IMR-90 (cell line): ENCODE results near the gene PRSS56. TPM values are rescaled to one million over a fixed set of nuclear protein-coding genes. Genes with fewer than 3 reads are reported as not detected.

Source experiments
- ATAC-seq: fragments of 200-7000 bp; cut with Tn5 transposase; 2 replicates; pipeline ENCODE4 v1.9.1; 2020; ENCODE audit warnings: low read depth, mild to moderate bottlenecking, moderate library complexity
- BruUV-seq: library from RNA; stranded (reverse); fragments of 400-500 nt; replicated peaks from 2 replicates; lab custom pipeline; 2021; lab: Mats Ljungman, UMichigan
- CTCF ChIA-PET: fragments of 300-600 bp; formaldehyde crosslinking; extraction: SDS; loops from one replicate; lab custom pipeline; 2021; ENCODE audit warnings: antibody characterized with exemption; lab: Yijun Ruan, JAX
- POLR2A ChIA-PET: fragments of 300-600 bp; sonication (Branson Sonifier 250); formaldehyde crosslinking; loops from one replicate; lab custom pipeline; 2022; ENCODE audit warnings: antibody characterized with exemption; ENCODE audit not compliant: unreplicated experiment; lab: Charles Lee
- DNase-seq: peaks from one replicate; pipeline ENCODE4 v3.0.0; 2013
- H2AFZ ChIP-seq: replicated peaks from 2 replicates; pipeline ENCODE3; 2013; ENCODE audit warnings: low read length, mild to moderate bottlenecking; ENCODE audit not compliant: poor library complexity
- H2AK5ac ChIP-seq: 2 replicates; pipeline ENCODE4 v1.6.1; 2013; ENCODE audit warnings: low read depth, low read length, inconsistent platforms
- H2AK9ac ChIP-seq: replicated peaks from 2 replicates; pipeline ENCODE3; 2013; ENCODE audit warnings: mild to moderate bottlenecking, low read depth, low read length, moderate library complexity; ENCODE audit not compliant: poor library complexity
- H2BK120ac ChIP-seq: 2 replicates; pipeline ENCODE4 v1.6.1; 2013; ENCODE audit warnings: low read depth, low read length, inconsistent platforms
- H2BK15ac ChIP-seq: 3 replicates; pipeline ENCODE4 v1.6.1; 2013; ENCODE audit warnings: low read depth, low read length, inconsistent platforms
- H2BK20ac ChIP-seq: 2 replicates; pipeline ENCODE4 v1.6.1; 2013; ENCODE audit warnings: low read depth, mild to moderate bottlenecking, inconsistent platforms, low read length, moderate library complexity
- H2BK5ac ChIP-seq: 2 replicates; pipeline ENCODE4 v1.6.1; 2013; ENCODE audit warnings: mild to moderate bottlenecking, low read depth, low read length, inconsistent platforms; ENCODE audit not compliant: poor library complexity, severe bottlenecking
- H3K14ac ChIP-seq: replicated peaks from 2 replicates; pipeline ENCODE4 v1.6.1; 2013; ENCODE audit warnings: low read depth, low read length, inconsistent platforms
- H3K18ac ChIP-seq: 2 replicates; pipeline ENCODE4 v1.6.1; 2013; ENCODE audit warnings: low read depth, low read length, control low read depth
- H3K23ac ChIP-seq: 2 replicates; pipeline ENCODE4 v1.6.1; 2013; ENCODE audit warnings: low read depth, low read length, inconsistent platforms
- H3K27ac ChIP-seq: 2 replicates; pipeline ENCODE4 v1.5.1; 2013; ENCODE audit warnings: mild to moderate bottlenecking, control low read depth, low read length; ENCODE audit not compliant: insufficient read depth
- H3K27me3 ChIP-seq: 2 replicates; pipeline ENCODE4 v1.6.1; 2013; ENCODE audit warnings: low read length; ENCODE audit not compliant: control insufficient read depth, insufficient read depth
- H3K36me3 ChIP-seq: 2 replicates; pipeline ENCODE4 v1.6.1; 2013; ENCODE audit warnings: low read length, mixed read lengths; ENCODE audit not compliant: control insufficient read depth, insufficient read depth
- H3K4ac ChIP-seq: 2 replicates; pipeline ENCODE4 v1.6.1; 2013; ENCODE audit warnings: low read depth, low read length, inconsistent platforms
- H3K4me1 ChIP-seq: 2 replicates; pipeline ENCODE4 v1.6.1; 2013; ENCODE audit warnings: low read length, mixed read lengths; ENCODE audit not compliant: control insufficient read depth, insufficient read depth
- H3K4me2 ChIP-seq: 2 replicates; pipeline ENCODE4 v1.6.1; 2013; ENCODE audit warnings: low read depth, mild to moderate bottlenecking, control low read depth, low read length, moderate library complexity
- H3K4me3 ChIP-seq: 2 replicates; pipeline ENCODE4 v1.5.1; 2013; ENCODE audit warnings: low read depth, mild to moderate bottlenecking, control low read depth, low read length, moderate library complexity; ENCODE audit not compliant: insufficient read depth
- H3K56ac ChIP-seq: 2 replicates; pipeline ENCODE4 v1.6.1; 2013; ENCODE audit warnings: low read length, inconsistent platforms; ENCODE audit not compliant: insufficient read depth; ENCODE audit errors: extremely low read depth
- H3K79me1 ChIP-seq, 2 experiments: 2 replicates each; pipeline ENCODE4 v1.6.1; 2013; ENCODE audit warnings: low read length in 2 of 2, inconsistent platforms in 1 of 2, low read depth in 1 of 2
- H3K9ac ChIP-seq: 2 replicates; pipeline ENCODE4 v1.6.1; 2013; ENCODE audit warnings: low read depth, low read length, control low read depth
- H3K9me1 ChIP-seq: 2 replicates; pipeline ENCODE4 v1.6.1; 2013; ENCODE audit warnings: low read length, inconsistent platforms; ENCODE audit not compliant: insufficient read depth
- H3K9me3 ChIP-seq: 2 replicates; pipeline ENCODE4 v1.6.1; 2013; ENCODE audit warnings: low read length; ENCODE audit not compliant: control insufficient read depth, insufficient read depth
- H4K20me1 ChIP-seq: 2 replicates; pipeline ENCODE4 v1.6.1; 2013; ENCODE audit warnings: low read length, inconsistent platforms; ENCODE audit not compliant: insufficient read depth
- H4K5ac ChIP-seq: 2 replicates; pipeline ENCODE4 v1.6.1; 2013; ENCODE audit warnings: mild to moderate bottlenecking, low read depth, low read length, control low read depth
- H4K8ac ChIP-seq, 2 experiments: 2 replicates each; pipeline ENCODE4 v1.6.1; 2013; ENCODE audit warnings: low read depth in 2 of 2, low read length in 2 of 2, control low read depth in 1 of 2, inconsistent platforms in 1 of 2
- H4K91ac ChIP-seq: 2 replicates; pipeline ENCODE4 v1.6.1; 2013; ENCODE audit warnings: low read depth, low read length, inconsistent platforms; ENCODE audit not compliant: insufficient read depth
- BHLHE40 ChIP-seq: fragments of 150-350 bp; IDR thresholded peaks from 2 replicates; pipeline ENCODE4 v1.6.1; 2016; ENCODE audit warnings: mild to moderate bottlenecking, low read depth, low read length
- CEBPB ChIP-seq: IDR thresholded peaks from 2 replicates; pipeline ENCODE4 v1.6.1; 2012; ENCODE audit warnings: low read depth, low read length, improper control_type of control experiment
- CHD1 ChIP-seq: IDR thresholded peaks from 2 replicates; pipeline ENCODE4 v1.6.1; 2012; ENCODE audit warnings: low read depth, low read length, improper control_type of control experiment
- FOS ChIP-seq: fragments of 150-350 bp; IDR thresholded peaks from 2 replicates; pipeline ENCODE4 v1.6.1; 2016; ENCODE audit warnings: low read depth, low read length
- MAFK ChIP-seq: IDR thresholded peaks from 2 replicates; pipeline ENCODE4 v1.6.1; 2012; ENCODE audit warnings: low read depth, low read length, improper control_type of control experiment
- MAZ ChIP-seq: IDR thresholded peaks from 2 replicates; pipeline ENCODE4 v1.6.1; 2012; ENCODE audit warnings: low read depth, mild to moderate bottlenecking, low read length, improper control_type of control experiment, moderate library complexity, borderline replicate concordance
- NFE2L2 ChIP-seq: fragments of 150-350 bp; IDR thresholded peaks from 2 replicates; pipeline ENCODE4 v1.6.1; 2016; ENCODE audit warnings: low read depth, mild to moderate bottlenecking, low read length
- POLR2A ChIP-seq: IDR thresholded peaks from 2 replicates; pipeline ENCODE4 v1.6.1; 2012; ENCODE audit warnings: mild to moderate bottlenecking, low read depth, low read length
- RAD21 ChIP-seq: IDR thresholded peaks from 2 replicates; pipeline ENCODE4 v1.6.1; 2012; ENCODE audit warnings: low read length, improper control_type of control experiment
- RCOR1 ChIP-seq: IDR thresholded peaks from 2 replicates; pipeline ENCODE4 v1.6.1; 2012; ENCODE audit warnings: mild to moderate bottlenecking, low read length, improper control_type of control experiment; ENCODE audit not compliant: insufficient replicate concordance
- RFX5 ChIP-seq: IDR thresholded peaks from 2 replicates; pipeline ENCODE4 v1.8.0; 2012; ENCODE audit warnings: low read depth, mild to moderate bottlenecking, low read length, moderate library complexity
- SMC3 ChIP-seq: fragments of 150-350 bp; IDR thresholded peaks from 2 replicates; pipeline ENCODE4 v1.6.1; 2016; ENCODE audit warnings: low read depth, mild to moderate bottlenecking, antibody characterized with exemption, low read length, moderate library complexity
- WGBS, 2 experiments: methylation state at CpG; one replicate each; pipeline versions ENCODE4 v1.1.5 to v1.1.7; 2013; ENCODE audit warnings: missing lambda C conversion rate in 2 of 2; ENCODE audit not compliant: insufficient read length in 1 of 2; ENCODE audit errors: extremely low coverage in 2 of 2; 5-methylcytosine and 5-hydroxymethylcytosine counted together
- dilution Hi-C: fragments of 300-500 bp; cut with HindIII; formaldehyde crosslinking; loops from one replicate; pipeline ENCODE4 v1.14.3; 2018; ENCODE audit warnings: low sequenced_read_pairs; ENCODE audit not compliant: unreplicated experiment
- in situ Hi-C: fragments of 300-500 bp; cut with MboI; formaldehyde crosslinking; loops from 3 replicates; pipeline ENCODE4 v1.14.3; 2019; ENCODE audit warnings: low sequenced_read_pairs, inconsistent platforms, mixed read lengths
- intact Hi-C: fragments of 100-400 bp; cut with micrococcal nuclease; formaldehyde crosslinking; loops from 2 replicates; pipeline ENCODE4 v1.10.0; 2022
- polyA plus RNA-seq, 3 experiments: library from polyadenylated mRNA; depleted of rRNA; stranded (reverse); fragments of >200 nt; gene quantifications; 2 replicates each; pipeline ENCODE4 v1.2.3, GENCODE V29; 2012; ENCODE audit warnings: low replicate concordance in 1 of 3
- total RNA-seq: library from RNA; depleted of rRNA; stranded (reverse); fragments of >200 nt; gene quantifications from 2 replicates; pipeline ENCODE4 v1.2.3, GENCODE V29; 2012
- TF ChIP-seq, protein P1 (sequence below): fragments of 150-350 bp; IDR thresholded peaks from 2 replicates; pipeline ENCODE4 v1.6.1; 2017; ENCODE audit warnings: mild to moderate bottlenecking, antibody characterized with exemption, low read length, low read depth

Gene PRSS56
- total and polyA plus RNA-seq, 2 of the 4 experiments (the other 2 are of a cell fraction), result not detected

DNA sequence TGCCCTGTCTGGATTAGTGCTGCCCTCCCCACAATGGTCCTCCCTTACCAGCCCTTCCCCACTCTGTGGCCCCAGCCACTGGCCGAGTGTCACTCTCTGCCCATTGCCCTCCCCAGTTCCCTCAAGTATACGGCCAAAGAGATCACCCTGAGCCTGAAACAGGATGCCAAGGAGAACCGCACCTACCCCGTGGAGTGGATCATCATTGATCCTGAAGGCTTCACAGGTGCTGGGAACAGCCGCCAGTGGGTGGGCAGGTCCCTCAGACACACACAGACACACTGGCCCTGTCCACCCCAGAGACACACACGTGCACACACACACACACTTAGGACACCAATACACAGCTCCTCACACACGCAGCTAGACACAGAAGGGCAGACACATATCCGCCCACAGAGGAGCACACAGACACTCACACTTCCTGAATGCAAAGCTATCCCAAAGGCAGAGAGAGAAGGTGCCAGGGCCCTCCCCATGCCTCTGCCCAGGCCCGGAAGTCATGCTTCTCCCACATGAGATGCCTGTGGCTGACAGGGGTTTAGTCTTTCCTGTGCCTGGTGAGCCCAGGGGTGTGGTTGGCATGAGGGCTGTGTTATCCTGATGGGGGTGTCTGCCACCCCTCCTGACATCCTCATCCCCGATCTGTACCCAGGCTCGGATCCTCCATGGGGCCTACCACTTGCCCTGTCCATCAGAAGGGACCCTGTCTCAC lies 8.7 kb downstream of the PRSS56 start:
- Histone ChIP-seq H3K27ac (no peak overlapping the region), H2BK5ac (no peak overlapping the region), H2AFZ (no peak overlapping the region), H3K4ac (no peak overlapping the region), H3K4me2 (no peak overlapping the region), H3K4me1 (no peaks in the 10 kb centered on the region), H2BK20ac (no peak overlapping the region), H3K14ac (no peak overlapping the region), H3K18ac (no peak overlapping the region), H2AK9ac (no peak overlapping the region), H2BK15ac (no peak overlapping the region), H3K79me1 (no peaks in the 10 kb centered on the region), H3K4me3 (no peak overlapping the region), H3K23ac (no peak overlapping the region), H3K27me3 (peaks cover 38% of the 10 kb centered on the region), H4K5ac (no peak overlapping the region), H3K9ac (no peak overlapping the region), H2AK5ac (no peak overlapping the region), H4K20me1 (no peaks in the 10 kb centered on the region), H3K56ac (no peak overlapping the region), H4K91ac (no peak overlapping the region), H4K8ac (no peak overlapping the region), H3K9me3 (no peaks in the 10 kb centered on the region), H3K36me3 (no peaks in the 10 kb centered on the region), H2BK120ac (no peak overlapping the region), H3K9me1 (no peaks in the 10 kb centered on the region)
- 60% methylated on average over 6 of the region's 11 CpGs; no CpG with 5 or more reads in 1 of the 2 experiments for WGBS, 2 experiments
- BruUV-seq, result no TSS peak
- ChIA-PET CTCF (no interaction called here), POLR2A (no interaction called here)
- ATAC-seq (no peak), DNase-seq (no peak)
- TF ChIP-seq SMC3 (no peak), CHD1 (no peak), POLR2A (no peak), MAFK (no peak), RFX5 (no peak), MAZ (no peak), CEBPB (no peak), NFE2L2 (no peak), BHLHE40 (no peak), RCOR1 (no peak), FOS (no peak), RAD21 (no peak)
- TF ChIP-seq, protein P1, sequence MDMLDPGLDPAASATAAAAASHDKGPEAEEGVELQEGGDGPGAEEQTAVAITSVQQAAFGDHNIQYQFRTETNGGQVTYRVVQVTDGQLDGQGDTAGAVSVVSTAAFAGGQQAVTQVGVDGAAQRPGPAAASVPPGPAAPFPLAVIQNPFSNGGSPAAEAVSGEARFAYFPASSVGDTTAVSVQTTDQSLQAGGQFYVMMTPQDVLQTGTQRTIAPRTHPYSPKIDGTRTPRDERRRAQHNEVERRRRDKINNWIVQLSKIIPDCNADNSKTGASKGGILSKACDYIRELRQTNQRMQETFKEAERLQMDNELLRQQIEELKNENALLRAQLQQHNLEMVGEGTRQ, result no peak
- dilution Hi-C loops (no loop called here), in situ Hi-C loops (no loop called here), intact Hi-C loops (no loop called here)
